Right atrium auricular region (tissue), 2 donors: Measurements from ENCODE around the gene CCDC149. TPM values are rescaled to one million over a fixed set of nuclear protein-coding genes. Genes with fewer than 3 reads are reported as not detected.
A peak's percentile ranks its signal among the peaks of the same experiment; 100 is the strongest.

Experiments
- DNase-seq: peaks from one replicate; pipeline ENCODE4 v3.0.0-alpha.2; 2019; ENCODE audit warnings: low spot score
- H3K27ac ChIP-seq, 2 donors: fragments of 200-600 bp; sonication (generic); 1 replicate in 1 of 2; 2 replicates in 1 of 2; pipeline ENCODE4 v1.5.1; 2016 to 2019
- H3K27me3 ChIP-seq, 2 donors: fragments of 200-600 bp; sonication (generic); one replicate each; pipeline versions ENCODE4 v1.5.1 to v1.6.0; 2017 to 2019
- H3K36me3 ChIP-seq: fragments of 200-600 bp; sonication (generic); one replicate; pipeline ENCODE4 v1.5.1; 2016
- H3K4me1 ChIP-seq, 2 donors: fragments of 200-600 bp; sonication (generic); one replicate each; pipeline versions ENCODE4 v1.5.1 to v1.6.0; 2017 to 2019
- H3K4me3 ChIP-seq, 2 donors: fragments of 200-600 bp; sonication (generic); 1 replicate in 1 of 2; 2 replicates in 1 of 2; pipeline ENCODE4 v1.5.1; 2017 to 2019; ENCODE audit warnings: mild to moderate bottlenecking in 1 of 2, moderate library complexity in 1 of 2
- H3K9me3 ChIP-seq, 2 donors: fragments of 200-600 bp; sonication (generic); one replicate each; pipeline ENCODE4 v1.5.1; 2019
- total RNA-seq, 2 donors: library from RNA; depleted of rRNA; stranded (reverse); fragments of >200 nt; gene quantifications; one replicate each; pipeline ENCODE4 v1.1.0, GENCODE V29; 2016
- TF ChIP-seq, protein P1 (sequence below), 2 donors: fragments of 200-600 bp; sonication (generic); IDR thresholded peaks; one replicate each; pipeline ENCODE4 v1.5.1; 2019; ENCODE audit warnings: antibody characterized with exemption in 2 of 2

CCDC149 gene
- total RNA-seq, 2 donors from 2014 or later: 6.7 to 7.0 TPM

- peak; percentile 48 for DNase-seq
- H3K4me1 ChIP-seq: peaks cover 0 to 25% of the 10 kb centered on the region in 2 donors
- peaks cover under 1% of the 10 kb centered on the region for H3K36me3 ChIP-seq
- H3K27ac ChIP-seq: no peak overlapping the region
- TF ChIP-seq, protein P1, sequence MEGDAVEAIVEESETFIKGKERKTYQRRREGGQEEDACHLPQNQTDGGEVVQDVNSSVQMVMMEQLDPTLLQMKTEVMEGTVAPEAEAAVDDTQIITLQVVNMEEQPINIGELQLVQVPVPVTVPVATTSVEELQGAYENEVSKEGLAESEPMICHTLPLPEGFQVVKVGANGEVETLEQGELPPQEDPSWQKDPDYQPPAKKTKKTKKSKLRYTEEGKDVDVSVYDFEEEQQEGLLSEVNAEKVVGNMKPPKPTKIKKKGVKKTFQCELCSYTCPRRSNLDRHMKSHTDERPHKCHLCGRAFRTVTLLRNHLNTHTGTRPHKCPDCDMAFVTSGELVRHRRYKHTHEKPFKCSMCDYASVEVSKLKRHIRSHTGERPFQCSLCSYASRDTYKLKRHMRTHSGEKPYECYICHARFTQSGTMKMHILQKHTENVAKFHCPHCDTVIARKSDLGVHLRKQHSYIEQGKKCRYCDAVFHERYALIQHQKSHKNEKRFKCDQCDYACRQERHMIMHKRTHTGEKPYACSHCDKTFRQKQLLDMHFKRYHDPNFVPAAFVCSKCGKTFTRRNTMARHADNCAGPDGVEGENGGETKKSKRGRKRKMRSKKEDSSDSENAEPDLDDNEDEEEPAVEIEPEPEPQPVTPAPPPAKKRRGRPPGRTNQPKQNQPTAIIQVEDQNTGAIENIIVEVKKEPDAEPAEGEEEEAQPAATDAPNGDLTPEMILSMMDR (IDR thresholded peaks at IDR 0.05): no peak
- H3K27me3 ChIP-seq: no peaks in the 10 kb centered on the region
- no peak overlapping the region for H3K4me3 ChIP-seq
- H3K9me3 ChIP-seq: no peaks in the 10 kb centered on the region
Measured at GRCh38 chr4:24802648-24803047, 110.2 kb downstream of the CCDC149 start.

GRCh38 chr4:24801136-24801855, 111.5 kb downstream of the CCDC149 start:
- Histone ChIP-seq H3K27me3 (no peaks in the 10 kb centered on the region), H3K4me1 (peaks cover 0 to 36% of the 10 kb centered on the region in 2 donors), H3K9me3 (no peaks in the 10 kb centered on the region), H3K4me3 (peak overlapping the region in 1 of 2 donors; percentile 41), H3K27ac (peak overlapping the region; percentile 46 to 50), H3K36me3 (no peaks in the 10 kb centered on the region)
- TF ChIP-seq, protein P1 (IDR thresholded peaks at IDR 0.05): no peak
- DNase-seq: peak; percentile 49

DNA sequence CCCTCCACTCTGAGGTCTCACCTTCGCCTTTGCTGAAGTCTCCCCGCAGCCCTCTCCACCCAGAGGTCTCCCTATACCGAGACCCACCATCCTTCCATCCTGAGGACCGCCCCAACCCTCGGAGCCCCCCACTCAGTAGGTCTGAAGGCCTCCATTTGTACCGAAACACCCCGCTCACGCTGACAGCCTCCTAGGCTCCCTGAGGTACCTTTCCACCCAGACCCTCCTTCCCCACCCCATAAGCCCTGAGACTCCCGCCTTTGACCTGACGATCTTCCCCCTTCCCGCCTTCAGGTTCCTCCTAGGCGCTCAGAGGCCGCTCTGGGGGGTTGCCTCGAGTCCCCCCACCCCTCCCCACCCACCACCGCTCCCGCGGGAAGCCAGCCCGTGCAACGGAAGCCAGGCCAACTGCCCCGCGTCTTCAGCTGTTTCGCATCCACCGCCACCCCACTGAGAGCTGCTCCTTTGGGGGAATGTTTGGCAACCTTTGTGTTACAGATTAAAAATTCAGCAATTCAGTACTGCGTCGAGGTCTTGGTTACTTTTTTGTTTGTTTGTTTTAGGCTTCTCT, 112.4 kb downstream of the CCDC149 start:
- Histone ChIP-seq H3K4me1 (peaks cover 0 to 42% of the 10 kb centered on the region in 2 donors), H3K9me3 (no peaks in the 10 kb centered on the region)
- TF ChIP-seq, protein P1 (IDR thresholded peaks at IDR 0.05): no peak

DNA sequence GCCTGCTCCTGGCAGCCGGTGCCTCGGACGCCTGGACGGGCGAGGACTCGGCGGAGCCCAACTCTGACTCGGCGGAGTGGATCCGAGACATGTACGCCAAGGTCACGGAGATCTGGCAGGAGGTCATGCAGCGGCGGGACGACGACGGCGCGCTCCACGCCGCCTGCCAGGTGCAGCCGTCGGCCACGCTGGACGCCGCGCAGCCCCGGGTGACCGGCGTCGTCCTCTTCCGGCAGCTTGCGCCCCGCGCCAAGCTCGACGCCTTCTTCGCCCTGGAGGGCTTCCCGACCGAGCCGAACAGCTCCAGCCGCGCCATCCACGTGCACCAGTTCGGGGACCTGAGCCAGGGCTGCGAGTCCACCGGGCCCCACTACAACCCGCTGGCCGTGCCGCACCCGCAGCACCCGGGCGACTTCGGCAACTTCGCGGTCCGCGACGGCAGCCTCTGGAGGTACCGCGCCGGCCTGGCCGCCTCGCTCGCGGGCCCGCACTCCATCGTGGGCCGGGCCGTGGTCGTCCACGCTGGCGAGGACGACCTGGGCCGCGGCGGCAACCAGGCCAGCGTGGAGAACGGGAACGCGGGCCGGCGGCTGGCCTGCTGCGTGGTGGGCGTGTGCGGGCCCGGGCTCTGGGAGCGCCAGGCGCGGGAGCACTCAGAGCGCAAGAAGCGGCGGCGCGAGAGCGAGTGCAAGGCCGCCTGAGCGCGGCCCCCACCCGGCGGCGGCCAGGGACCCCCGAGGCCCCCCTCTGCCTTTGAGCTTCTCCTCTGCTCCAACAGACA, 113.1 kb downstream of the CCDC149 start:
- peak; percentile 56 for DNase-seq

More for the DNA sequence above, 112.4 kb downstream of the CCDC149 start:
- H3K27me3 ChIP-seq: no peaks in the 10 kb centered on the region
- H3K36me3 ChIP-seq: no peaks in the 10 kb centered on the region
- peak overlapping the region; percentile 46 to 50 for H3K27ac ChIP-seq
- H3K4me3 ChIP-seq: peak overlapping the region; percentile 13 to 41
- DNase-seq: peak; percentile 60

DNA sequence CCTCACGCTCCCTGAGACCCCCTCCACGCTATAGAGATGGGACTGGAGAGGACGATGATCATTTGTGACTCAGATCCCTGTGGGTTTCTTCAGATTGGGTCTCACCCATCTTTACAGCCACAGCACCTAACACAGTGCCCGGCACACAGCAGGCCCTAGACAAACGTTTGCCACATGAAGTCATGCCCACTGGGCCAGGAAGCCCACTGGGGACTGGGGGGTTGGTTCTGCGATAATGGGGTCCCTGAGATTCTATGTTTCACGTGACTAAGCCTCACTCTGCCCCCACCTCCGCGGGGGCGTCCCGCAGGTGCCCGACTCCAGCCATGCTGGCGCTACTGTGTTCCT, 113.7 kb downstream of the CCDC149 start:
- TF ChIP-seq, protein P1 (IDR thresholded peaks at IDR 0.05): no peak
- no peaks in the 10 kb centered on the region for H3K9me3 ChIP-seq
- H3K36me3 ChIP-seq: no peaks in the 10 kb centered on the region
- H3K27me3 ChIP-seq: no peaks in the 10 kb centered on the region
- H3K27ac ChIP-seq: no peak overlapping the region
- peak; percentile 32 for DNase-seq
- no peak overlapping the region for H3K4me3 ChIP-seq
- peaks cover 0 to 47% of the 10 kb centered on the region in 2 donors for H3K4me1 ChIP-seq

More for the DNA sequence above, 113.1 kb downstream of the CCDC149 start:
- Histone ChIP-seq H3K4me3 (peak overlapping the region in 1 of 2 donors; percentile 41), H3K4me1 (peaks cover 0 to 42% of the 10 kb centered on the region in 2 donors), H3K9me3 (no peaks in the 10 kb centered on the region), H3K27me3 (no peaks in the 10 kb centered on the region), H3K36me3 (no peaks in the 10 kb centered on the region), H3K27ac (peak overlapping the region in 1 of 2 donors; percentile 46)
- TF ChIP-seq, protein P1 (IDR thresholded peaks at IDR 0.05): no peak
